GM19099 (cell line): ENCODE results near the gene TMPRSS11E.

ENCODE experiments used
- POLR2A ChIP-seq: IDR thresholded peaks from 3 replicates; pipeline ENCODE4 v1.6.1; 2011; ENCODE audit warnings: low read depth; ENCODE audit not compliant: insufficient read length; ENCODE audit errors: extremely low read depth

The TMPRSS11E gene

GRCh38 chr4:68520985-68521384, 73.7 kb downstream of the TMPRSS11E start:
- no peak for TF ChIP-seq POLR2A

- TF ChIP-seq POLR2A, result no peak
Observed at GRCh38 chr4:68535974-68536373, 88.7 kb downstream of the TMPRSS11E start.

- TF ChIP-seq POLR2A, result no peak
Observed at GRCh38 chr4:68536375-68536774, 89.1 kb downstream of the TMPRSS11E start.
